GM20431 (cell line): ENCODE results near the gene MAMDC4.
"Not testable (repeated sequence)": the region's sequence is repeated elsewhere in the genome, so short reads cannot be mapped to it uniquely, and the experiment has no call there.

ENCODE experiments used
- in situ Hi-C: fragments of 300-500 bp; cut with MseI, MboI; formaldehyde crosslinking; loops from one replicate; pipeline ENCODE4 v1.15.0; 2020; ENCODE audit warnings: low sequenced_read_pairs; ENCODE audit not compliant: unreplicated experiment

MAMDC4 gene

DNA sequence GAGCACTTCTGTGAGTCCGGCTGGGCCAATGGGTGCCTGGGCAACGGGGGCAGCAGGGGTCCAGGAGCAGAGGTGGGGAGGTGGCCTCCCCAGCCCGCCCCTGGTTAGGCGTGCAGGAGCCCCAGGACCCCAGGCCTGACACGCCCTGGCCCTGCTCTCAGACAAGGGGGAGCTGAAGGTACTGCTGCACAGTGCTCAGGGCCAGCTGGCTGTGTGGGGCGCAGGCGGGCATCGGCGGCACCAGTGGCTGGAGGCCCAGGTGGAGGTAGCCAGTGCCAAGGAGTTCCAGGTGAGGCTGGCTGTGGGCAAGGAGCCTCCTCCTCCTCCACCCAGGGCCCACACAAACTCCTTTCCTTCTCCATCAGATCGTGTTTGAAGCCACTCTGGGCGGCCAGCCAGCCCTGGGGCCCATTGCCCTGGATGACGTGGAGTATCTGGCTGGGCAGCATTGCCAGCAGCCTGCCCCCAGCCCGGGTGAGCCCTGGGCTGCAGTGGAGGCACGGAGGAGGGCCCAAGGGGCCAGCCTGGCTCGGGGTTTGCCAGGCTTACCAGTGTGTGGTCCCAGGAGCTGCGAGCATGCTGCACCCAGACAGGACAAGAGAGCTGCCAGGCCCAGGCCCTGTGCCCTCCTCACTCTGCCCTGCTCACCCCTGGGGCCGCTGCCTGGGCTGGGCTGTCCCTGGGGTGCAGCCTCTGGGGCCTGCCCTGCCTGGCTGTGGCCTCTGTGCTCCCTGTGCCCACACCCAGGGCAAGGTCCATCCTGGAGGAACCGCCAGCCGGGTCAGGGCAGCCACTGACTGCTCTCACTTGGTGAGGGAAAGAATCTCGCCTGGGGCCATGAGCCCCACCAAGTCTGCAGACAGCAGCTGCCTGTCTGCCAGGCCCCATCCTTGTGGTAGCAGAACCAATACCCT lies 7.0 kb downstream of the MAMDC4 start:
- in situ Hi-C loops: no loop called here

DNA sequence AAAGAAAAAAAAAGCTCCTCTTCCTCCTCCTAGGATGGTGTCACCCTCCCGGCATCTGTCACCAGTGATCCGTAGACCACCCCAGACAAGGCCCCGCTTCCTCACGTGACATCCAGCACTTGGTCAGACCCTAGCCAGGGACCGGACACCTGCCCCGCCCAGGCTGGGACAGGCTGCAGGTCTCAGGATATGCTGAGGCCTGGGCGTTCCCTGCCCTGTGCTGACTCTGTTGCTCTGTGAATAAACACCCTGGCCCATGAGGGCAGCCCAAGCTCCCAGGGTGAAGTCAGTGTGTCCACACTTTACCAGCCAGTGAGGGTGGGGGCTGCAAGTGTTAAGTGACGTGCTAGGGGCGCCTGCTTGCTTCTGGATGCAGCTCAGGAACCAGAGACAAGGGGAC lies 8.4 kb downstream of the MAMDC4 start:
- in situ Hi-C loops: no loop called here

DNA sequence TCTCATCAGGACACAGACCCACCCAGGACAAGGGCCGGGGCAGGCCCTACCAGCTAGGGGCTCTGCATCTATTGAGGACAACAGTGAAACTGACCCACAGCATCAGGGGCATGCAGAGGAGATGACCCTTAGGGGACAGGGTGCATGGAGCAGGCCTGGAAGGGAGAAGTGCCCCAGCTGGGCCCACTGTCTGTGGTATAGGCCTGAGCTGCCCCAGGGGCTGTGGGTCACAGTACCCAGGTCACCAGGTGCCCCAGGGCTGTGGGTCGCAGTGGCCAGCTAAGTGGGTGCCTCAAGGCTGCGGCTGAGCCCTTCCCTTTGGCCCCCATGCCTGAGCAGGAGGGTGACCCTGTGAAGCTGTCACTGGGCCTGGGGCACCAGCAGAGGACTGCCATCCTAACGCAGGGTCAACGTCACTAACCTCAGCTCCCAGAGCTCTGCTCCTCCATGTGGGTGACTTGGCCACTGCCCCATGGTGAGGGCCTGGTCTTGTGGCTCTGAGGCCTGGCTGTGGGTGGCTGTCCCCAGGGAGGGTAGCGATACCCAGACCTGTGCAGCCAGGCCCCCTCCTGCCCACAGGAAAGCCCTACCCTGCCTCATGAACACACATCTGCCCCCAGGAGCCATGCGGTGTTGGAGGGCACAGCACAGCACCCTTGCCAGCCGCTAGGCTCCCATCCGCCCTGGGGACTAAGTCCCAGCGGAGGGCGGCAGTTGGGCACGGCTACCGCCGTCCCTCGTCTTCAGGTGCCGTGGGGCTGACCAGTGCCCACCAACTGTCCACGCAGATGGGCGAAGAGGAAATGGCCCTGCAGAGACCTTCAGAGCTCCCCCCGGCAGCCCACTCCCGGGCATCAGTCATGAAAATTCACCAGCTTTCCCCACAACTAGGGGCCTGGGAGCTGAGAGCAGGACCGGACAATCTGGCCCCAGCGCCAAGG lies 9.1 kb downstream of the MAMDC4 start:
- in situ Hi-C loops: no loop called here

DNA sequence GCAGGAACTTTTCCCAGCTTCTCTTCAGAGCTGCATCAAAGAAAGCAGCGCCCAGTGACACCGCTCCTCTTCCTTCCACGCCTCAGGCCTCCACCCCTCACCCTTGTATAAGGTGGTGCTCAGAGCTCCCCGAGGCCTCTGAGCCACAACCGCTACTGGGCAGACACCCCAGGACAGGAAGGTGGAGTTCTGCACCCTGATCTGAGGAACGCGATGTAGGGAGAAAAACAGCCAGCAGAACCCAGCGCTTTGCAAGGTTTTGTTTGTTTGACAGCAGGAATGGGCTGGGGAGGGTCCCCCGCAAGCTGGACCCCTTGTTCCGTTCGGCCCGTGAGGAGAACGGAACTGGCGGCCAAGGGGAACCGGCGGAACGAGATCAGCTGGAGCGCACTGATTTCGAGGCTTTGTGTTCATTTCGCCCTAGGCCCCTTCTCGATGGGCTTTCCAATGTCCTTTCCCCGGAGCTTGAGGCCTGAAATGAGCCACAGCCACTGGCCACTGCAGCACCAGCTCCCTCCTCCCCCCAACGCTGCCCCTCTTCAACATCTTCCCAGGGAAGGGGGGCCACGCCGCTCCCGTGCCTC lies 9.8 kb downstream of the MAMDC4 start:
- in situ Hi-C loops: no loop called here

DNA sequence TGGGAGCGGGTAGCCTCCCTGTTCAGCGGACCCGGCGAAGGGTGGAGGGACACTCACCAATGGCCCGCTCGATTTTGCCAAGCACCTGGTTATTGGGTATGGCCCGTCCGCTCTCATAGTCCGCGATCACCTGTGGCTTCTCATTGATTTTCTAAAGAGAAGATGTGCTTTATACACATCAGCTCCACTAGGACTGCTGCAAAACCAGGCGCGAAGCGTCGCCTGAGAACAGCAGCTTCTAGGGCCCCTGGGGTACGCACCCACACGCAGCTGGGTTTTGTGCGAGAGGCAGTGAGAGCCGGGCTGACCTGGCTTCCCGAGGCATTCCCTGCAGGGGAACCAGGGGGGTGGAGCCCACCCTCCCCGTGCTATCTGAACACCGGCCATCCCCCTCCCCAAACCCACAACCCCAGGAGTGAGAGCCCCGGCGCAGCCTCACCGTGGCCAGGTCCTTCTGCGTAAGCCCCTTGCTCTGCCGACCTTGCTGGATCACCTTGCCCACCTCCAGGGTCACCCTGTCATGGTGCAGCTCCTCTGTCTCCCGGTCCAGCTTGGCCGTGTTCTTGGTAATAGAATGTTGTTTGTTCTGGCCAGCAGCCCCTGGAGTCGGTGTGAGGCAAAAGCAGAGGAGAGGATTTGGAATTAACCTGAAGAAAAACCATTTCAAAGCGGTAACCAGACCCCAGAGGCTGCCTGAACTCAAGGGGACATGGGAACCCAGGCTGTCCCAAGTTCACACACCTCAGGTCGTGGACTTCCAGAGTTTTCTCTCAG lies 10.9 kb downstream of the MAMDC4 start:
- in situ Hi-C loops: no loop called here

DNA sequence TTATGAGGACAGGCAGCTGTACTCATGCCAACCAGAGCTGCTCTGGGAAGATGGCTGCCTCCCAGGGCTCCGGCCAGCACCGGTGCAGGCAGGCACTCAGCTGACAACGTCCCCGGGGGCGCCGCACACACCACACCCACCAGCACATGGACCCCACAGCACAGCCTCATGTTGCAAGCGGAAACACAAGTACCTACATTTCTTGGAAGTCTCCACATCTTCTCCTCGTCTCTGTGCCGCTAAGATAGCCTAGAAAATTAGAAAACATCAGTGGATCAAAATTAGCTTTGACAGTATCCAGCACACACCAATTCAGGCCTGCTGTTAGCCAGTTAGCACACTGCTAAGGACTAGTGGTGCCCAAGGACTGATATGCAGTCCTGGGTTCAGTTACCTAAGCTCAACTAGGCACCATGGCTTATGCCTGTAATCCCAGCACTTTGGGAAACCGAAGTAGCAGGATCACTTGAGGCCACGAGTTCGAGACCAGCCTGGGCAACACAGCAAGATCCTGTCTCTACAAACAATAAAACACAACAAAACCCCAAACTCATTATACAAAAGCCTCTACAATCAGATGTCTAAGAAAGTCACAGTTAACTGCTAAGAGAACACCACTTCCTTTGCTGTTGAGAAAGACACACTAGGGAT lies 11.6 kb downstream of the MAMDC4 start:
- in situ Hi-C loops: no loop called here

DNA sequence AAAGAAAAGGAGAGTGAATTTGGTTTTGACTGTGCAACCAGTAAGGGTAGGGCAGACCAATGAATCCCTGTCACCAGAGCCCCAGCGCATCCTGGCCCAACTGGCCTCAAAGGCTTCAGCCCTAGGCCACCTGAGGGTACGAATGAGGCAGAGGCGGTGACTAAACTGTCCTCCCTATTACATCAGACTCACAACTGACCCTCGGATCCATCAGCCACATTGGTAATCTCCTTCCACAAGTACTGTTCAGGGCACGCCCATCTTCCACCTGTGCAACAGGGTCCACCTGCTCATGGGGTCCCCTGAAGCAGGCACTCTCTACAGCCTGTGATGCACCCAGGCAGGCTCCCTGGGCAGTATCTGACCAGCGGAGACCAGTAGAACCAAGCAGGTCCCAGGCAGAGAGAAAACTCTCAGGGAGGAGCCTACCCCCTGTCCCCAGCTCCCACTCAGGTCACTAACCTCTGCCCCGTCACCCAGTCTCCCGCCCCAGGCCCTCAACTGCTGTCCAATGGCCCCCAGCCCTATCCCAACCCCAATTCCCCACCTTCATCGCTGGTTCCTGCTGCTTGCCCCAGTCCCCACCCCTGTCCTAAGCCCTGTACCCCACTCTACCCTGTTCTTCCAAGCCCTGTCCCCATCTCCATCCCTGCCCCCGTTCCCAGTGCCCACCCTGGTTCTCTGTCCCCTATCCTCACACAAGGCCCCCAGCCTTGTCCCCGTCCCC lies 13.1 kb downstream of the MAMDC4 start:
- in situ Hi-C loops: no loop called here

DNA sequence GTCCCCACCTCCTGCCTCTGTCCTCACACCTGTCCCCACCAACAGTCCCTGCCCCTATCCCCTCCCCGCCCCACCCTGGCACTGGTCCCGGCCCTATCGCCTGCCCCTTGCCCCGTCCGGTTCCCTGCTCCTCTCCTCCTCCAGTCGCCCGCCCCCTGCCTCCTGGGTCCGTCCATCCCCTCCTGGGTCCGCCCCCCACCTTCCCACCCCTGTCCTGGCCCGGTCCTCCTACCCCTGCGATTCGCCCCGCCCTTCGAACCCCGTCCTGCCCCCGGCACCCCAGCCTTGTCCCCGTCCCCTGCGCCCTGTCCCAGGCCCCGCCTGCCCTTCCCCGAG lies 13.6 kb downstream of the MAMDC4 start:
- in situ Hi-C loops: no loop called here

DNA sequence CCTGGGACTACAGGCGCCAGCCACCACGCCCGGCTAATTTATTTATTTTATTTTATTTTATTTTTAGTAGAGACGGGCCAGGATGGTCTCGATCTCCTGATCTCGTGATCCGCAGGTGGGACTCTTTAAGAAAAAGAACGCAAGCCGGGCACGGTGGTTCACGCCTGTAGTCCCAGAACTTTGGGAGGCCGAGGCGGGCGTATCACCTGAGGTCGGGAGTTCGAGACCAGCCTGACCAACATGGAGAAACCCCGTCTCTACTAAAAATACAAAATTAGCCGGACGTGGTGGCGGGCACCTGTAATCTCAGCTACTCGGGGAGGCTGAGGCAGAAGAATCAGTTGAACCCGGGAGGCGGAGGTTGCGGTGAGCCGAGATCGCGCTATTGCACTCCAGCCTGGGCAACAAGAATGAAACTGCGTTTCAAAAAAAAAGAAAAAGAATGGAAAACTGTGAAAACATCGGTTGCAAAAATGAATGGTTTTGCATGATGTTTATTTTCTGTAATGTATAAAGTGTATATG lies 14.8 kb downstream of the MAMDC4 start:
- in situ Hi-C loops: not testable (repeated sequence)

DNA sequence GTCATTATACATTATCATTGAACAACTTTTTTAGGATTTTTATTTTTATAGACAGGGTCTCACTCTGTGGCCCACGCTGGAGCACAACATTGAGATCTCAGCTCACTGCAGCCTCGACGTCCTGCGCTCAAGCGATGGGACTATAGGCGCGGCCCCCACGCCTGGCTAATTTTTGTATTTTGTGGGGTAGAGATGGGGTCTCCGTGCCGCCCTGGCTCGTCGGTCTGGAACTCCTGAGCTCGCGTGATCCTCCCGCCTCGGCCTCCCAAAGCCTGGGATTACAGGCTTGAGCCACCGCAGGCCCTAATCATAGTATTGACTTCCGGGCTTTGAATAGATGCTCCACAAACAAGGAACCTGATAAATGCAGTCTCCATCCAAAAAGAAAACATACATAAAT lies 15.3 kb downstream of the MAMDC4 start:
- in situ Hi-C loops: no loop called here

DNA sequence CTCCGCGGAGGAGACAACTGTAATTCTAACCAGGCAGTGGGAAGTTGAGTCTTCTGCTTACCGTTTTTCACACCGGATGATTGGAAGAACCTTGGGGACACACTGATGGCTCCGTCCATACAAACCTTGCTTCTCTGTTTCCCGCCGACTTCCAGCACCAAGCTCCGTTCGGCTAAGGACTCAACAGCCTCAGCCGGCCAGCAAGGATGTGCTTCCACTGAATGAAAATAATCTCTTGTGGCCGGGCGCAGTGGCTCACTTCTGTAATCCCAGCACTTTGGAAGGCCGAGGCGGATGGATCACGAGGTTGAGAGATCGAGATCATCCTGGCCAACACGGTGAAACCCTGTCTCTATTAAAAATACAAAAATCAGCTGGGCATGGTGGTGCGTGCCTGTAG lies 15.8 kb downstream of the MAMDC4 start:
- in situ Hi-C loops: no loop called here

DNA sequence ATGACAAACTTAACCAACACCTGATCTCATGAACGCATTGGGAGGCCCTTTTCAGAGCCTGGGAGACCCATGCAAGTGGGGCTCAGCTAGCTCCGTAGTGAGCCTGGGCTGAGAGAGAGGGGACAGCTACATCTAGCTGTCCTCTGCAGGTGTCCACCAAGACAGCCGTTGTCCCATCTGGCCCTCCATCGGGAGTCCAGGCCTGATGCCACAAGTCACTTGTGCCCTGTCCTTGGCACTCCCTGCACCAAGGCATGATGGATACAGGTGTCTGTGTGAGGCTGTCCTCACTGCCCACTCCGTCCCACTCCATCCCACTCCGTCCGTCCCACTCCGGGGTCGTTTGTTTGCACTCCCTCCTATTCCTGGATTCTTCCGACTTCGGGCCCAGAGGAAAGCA lies 16.5 kb downstream of the MAMDC4 start:
- in situ Hi-C loops: no loop called here

DNA sequence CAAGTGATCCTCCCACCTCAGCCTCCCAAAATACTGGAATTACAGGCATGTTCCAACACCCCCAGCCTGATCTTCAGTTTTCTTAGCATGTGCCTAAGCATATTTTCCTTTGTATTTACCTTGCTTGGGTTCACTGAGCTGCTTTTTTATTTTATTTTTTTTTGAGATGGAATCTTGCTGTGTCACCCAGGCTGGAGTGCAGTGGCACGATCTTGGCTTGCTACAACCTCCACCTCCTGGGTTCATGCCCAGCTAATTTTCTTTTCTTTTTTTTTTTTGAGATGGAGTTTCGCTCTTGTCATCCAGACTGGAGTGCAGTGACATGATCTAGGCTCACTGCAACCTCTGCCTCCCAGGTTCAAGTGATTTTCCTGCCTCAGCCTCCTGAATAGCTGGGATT lies 17.5 kb downstream of the MAMDC4 start:
- in situ Hi-C loops: not testable (repeated sequence)

DNA sequence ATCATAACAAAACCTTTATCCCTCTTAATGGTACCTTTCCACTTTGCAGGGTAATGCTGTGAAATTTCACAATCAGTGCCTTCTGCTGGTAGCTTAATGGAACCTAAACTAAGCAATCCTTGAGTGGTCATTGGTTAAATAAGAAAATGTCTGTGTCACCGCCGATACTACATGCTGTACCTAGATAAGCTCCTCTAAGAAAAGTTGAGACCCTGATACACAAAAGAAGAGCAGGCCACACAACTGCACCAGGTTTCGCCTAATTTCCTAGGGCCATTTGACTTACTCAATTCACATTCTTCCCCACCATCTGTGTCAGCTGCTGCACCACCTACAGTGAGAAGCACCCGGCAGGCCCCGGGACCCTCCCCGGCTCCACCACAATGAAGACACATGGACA lies 23.0 kb downstream of the MAMDC4 start:
- in situ Hi-C loops: no loop called here

DNA sequence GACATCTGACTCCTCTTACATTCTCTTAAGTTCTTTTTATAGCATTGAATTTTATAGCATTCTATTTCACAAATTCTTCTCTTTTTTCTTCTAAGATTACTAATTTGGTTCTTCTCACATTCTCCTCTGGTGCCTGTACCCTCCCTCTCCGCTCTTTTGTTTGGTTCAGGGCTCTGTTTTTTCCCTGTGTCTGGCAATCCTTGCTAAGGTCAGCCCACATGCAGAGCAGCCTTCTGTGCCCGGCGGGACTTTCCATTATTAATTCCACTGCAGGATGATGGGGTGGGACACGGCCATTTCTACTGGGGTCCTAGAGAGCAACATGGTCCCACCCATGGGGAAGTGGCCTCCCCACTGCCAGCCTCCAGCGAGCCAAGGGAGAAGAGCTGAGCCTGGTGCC lies 24.3 kb downstream of the MAMDC4 start:
- in situ Hi-C loops: no loop called here

DNA sequence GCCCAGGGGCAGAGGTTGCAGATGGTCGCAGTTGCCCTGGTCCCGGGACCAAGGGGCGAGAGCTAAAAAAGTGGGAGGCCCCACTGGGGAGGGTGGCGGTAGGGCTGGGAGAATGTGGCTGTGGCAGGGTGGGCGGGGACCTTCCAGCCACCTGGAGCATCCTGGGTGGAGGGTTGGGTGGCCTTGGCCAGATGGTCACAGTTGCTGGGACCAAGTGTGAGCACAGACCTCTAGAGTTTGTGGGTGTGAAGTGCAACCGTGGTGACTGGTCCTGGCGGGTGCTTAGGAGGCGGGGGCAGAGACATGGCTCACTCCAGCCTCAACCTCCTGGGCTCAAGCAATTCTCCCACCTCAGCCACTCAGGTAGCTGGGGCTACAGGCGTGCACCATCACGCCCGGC lies 28.5 kb downstream of the MAMDC4 start:
- in situ Hi-C loops: no loop called here

DNA sequence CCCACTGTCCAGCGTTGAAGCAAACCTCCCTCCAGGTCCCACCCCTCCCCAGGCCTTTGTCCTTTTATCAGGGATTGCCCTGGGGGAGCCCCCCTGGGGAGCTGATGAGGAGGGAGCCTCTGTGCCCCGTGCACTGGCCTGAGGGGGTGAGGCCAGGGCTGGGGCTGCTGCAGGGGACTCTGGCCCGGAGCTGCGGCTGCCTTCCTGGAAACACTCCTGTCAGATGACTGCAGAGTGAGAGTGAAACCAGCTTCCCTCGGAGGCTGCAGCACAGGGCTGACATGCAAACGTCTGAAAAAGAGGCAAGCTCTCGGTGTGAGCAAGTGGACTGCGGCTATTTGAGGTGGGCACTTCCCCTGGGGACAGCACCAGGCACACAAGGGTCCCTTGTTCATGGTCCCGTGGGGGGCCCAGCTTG lies 29.6 kb downstream of the MAMDC4 start:
- in situ Hi-C loops: no loop called here

DNA sequence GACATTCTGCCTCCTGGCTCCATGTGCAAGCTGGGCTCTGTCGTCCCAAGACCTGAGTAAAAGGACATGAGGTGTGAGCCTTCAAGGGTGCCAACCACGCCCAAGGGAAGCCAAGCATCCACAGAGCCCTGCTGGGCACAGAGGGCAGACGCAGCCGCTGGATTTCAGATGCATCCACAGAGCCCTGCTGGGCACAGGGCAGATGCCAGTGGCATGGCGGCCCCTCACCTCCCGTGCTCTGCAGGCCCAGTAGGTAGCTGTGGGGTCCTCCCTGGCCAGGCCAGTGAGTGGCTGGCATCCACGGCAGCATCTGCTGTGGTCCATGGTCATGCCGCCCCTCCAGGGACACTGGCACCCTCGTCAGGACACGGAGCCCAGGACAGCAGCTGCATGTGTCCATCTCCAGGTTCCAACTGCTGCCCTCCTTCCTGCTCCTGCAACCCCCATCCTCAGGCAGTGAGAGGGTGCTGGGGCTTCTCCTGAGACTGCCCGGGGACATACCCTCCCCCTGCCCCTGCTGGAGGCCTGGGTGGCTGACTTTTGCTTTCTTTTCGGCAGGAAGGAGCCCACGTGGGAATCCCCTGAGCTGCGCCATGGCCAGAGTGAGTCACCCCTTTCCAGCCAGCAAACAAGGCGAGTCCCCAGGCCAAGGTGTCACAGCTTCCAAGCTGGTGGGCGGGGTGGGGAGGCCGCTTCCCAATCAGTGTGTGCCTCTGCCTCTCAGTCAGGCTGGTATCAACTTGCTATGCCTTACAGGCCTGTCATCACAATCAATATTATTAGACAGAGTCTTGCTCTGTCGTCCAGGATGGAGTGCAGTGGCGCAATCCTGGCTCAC lies 30.2 kb downstream of the MAMDC4 start:
- in situ Hi-C loops: no loop called here
